ENCODE results near the gene AMIGO2. TPM values are rescaled to one million over a fixed set of nuclear protein-coding genes. Genes with fewer than 3 reads are reported as not detected.

The AMIGO2 gene
- total and polyA plus RNA-seq, 9 of the 15 experiments (the other 6 are each of a cell fraction or from before 2014, with no cell fraction given): 2.0 to 8.3 (median 3.8) TPM

DNA sequence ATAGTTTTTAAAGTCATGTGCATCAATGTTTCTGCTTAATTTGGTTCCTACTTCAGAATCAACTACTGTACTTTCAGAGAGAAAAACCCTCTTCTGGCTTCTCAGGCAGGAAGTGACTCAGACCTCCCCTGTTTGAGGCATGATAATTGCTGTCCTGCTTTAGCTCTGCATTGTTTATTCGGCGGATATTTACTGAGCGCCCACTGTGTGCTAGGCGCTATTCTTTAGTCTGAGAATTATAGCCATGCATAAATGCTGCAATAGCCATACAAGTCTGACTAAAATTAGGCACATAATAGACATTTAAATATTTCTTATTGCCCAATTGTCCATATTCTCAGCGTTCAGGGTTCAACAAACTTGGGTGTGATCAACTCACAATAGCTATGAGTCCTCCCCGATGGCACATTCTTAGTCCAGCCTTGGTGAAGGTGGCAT lies 6.1 kb upstream of the AMIGO2 start (continued):
- TF ChIP-seq ZNF561 (CRISPR knock-in tag; conservative IDR thresholded peaks at IDR 0.05): no peak
- TF ChIP-seq ZKSCAN3 (CRISPR knock-in tag; IDR thresholded peaks at IDR 0.05): no peak
- no peak for TF ChIP-seq DMBX1 (CRISPR knock-in tag; IDR thresholded peaks at IDR 0.05; ENCODE audit: borderline replicate concordance)
- TF ChIP-seq ZNF41 (CRISPR knock-in tag; conservative IDR thresholded peaks at IDR 0.05): no peak
- 0 out of 4 replicates have a peak, but pooled peaks of 1 of the 2 experiments have one; percentile 33 for TF ChIP-seq ARNT (IDR thresholded peaks at IDR 0.05)
- no peak for TF ChIP-seq DDX20 (tag; IDR thresholded peaks at IDR 0.05; ENCODE audit: low read depth)
- no peak for TF ChIP-seq ZNF24 (IDR thresholded peaks at IDR 0.05)
- TF ChIP-seq, protein P1, sequence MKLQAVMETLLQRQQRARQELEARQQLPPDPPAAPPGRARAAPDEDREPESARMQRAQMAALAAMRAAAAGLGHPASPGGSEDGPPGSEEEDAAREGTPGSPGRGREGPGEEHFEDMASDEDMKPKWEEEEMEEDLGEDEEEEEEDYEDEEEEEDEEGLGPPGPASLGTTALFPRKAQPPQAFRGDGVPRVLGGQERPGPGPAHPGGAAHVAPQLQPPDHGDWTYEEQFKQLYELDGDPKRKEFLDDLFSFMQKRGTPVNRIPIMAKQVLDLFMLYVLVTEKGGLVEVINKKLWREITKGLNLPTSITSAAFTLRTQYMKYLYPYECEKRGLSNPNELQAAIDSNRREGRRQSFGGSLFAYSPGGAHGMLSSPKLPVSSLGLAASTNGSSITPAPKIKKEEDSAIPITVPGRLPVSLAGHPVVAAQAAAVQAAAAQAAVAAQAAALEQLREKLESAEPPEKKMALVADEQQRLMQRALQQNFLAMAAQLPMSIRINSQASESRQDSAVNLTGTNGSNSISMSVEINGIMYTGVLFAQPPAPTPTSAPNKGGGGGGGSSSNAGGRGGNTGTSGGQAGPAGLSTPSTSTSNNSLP (IDR thresholded peaks at IDR 0.05; ENCODE audit: borderline replicate concordance, low read depth, low read length): peak; percentile 43; the same call in 1 of the 2 replicates
- no peak for TF ChIP-seq BCL6 (CRISPR knock-in tag; IDR thresholded peaks at IDR 0.05)
- TF ChIP-seq ZNF23 (CRISPR knock-in tag; IDR thresholded peaks at IDR 0.05): no peak
- peak; percentile 40; the same call in 1 of the 2 replicates for TF ChIP-seq TEAD4 (IDR thresholded peaks at IDR 0.05; ENCODE audit: low read length)
- TF ChIP-seq TEAD4 (CRISPR knock-in tag; IDR thresholded peaks at IDR 0.05; ENCODE audit: borderline replicate concordance): no peak
- TF ChIP-seq HSF4 (CRISPR knock-in tag; IDR thresholded peaks at IDR 0.05; ENCODE audit: borderline replicate concordance): no peak
- TF ChIP-seq, protein P2, sequence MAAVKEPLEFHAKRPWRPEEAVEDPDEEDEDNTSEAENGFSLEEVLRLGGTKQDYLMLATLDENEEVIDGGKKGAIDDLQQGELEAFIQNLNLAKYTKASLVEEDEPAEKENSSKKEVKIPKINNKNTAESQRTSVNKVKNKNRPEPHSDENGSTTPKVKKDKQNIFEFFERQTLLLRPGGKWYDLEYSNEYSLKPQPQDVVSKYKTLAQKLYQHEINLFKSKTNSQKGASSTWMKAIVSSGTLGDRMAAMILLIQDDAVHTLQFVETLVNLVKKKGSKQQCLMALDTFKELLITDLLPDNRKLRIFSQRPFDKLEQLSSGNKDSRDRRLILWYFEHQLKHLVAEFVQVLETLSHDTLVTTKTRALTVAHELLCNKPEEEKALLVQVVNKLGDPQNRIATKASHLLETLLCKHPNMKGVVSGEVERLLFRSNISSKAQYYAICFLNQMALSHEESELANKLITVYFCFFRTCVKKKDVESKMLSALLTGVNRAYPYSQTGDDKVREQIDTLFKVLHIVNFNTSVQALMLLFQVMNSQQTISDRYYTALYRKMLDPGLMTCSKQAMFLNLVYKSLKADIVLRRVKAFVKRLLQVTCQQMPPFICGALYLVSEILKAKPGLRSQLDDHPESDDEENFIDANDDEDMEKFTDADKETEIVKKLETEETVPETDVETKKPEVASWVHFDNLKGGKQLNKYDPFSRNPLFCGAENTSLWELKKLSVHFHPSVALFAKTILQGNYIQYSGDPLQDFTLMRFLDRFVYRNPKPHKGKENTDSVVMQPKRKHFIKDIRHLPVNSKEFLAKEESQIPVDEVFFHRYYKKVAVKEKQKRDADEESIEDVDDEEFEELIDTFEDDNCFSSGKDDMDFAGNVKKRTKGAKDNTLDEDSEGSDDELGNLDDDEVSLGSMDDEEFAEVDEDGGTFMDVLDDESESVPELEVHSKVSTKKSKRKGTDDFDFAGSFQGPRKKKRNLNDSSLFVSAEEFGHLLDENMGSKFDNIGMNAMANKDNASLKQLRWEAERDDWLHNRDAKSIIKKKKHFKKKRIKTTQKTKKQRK (IDR thresholded peaks at IDR 0.05; ENCODE audit: borderline replicate concordance, low read depth, low read length): no peak
- TF ChIP-seq NBN (IDR thresholded peaks at IDR 0.05; ENCODE audit: low read depth): 0 out of 2 replicates have a peak, but pooled peaks have one; percentile 24
- TF ChIP-seq GABPA (tag; conservative IDR thresholded peaks at IDR 0.05; ENCODE audit: low read depth): peak; percentile 70
- peak in 1 of 2 experiments; percentile 62; a peak in 1 of 4 replicates for TF ChIP-seq RCOR1 (IDR thresholded peaks at IDR 0.05; ENCODE audit: borderline replicate concordance in 1 of 2, low read depth in 2 of 2, low read length in 2 of 2)
- TF ChIP-seq CHD4 (IDR thresholded peaks at IDR 0.05; ENCODE audit: insufficient read depth, insufficient replicate concordance, low read depth, low read length, poor library complexity, severe bottlenecking): no peak
- no peak for TF ChIP-seq DIDO1 (tag; IDR thresholded peaks at IDR 0.05; ENCODE audit: low read depth)
- no peak for TF ChIP-seq GABPB1 (CRISPR knock-in tag; IDR thresholded peaks at IDR 0.05)
- TF ChIP-seq FOXA3 (CRISPR knock-in tag; conservative IDR thresholded peaks at IDR 0.05 in 1 of 2, IDR thresholded peaks at IDR 0.05 in 1 of 2): peak in 1 of 2 experiments; percentile 85; a peak in 2 of 4 replicates
- no peak for TF ChIP-seq CREB1 (IDR thresholded peaks at IDR 0.05)
- no peak for TF ChIP-seq CREB1 (CRISPR knock-in tag; IDR thresholded peaks at IDR 0.05)
- no peak for TF ChIP-seq MXI1 (IDR thresholded peaks at IDR 0.05; ENCODE audit: low read depth, low read length)
- TF ChIP-seq PCBP2 (IDR thresholded peaks at IDR 0.05; ENCODE audit: low read depth, low read length, poor library complexity, severe bottlenecking): no peak
- TF ChIP-seq CBFA2T3 (IDR thresholded peaks at IDR 0.05): peak; percentile 38; the same call in 1 of the 2 replicates
